Measurements from ENCODE around the gene BBLN.
"Not testable (repeated sequence)": the region's sequence is repeated elsewhere in the genome, so short reads cannot be mapped to it uniquely, and the experiment has no call there.

Gene BBLN

DNA sequence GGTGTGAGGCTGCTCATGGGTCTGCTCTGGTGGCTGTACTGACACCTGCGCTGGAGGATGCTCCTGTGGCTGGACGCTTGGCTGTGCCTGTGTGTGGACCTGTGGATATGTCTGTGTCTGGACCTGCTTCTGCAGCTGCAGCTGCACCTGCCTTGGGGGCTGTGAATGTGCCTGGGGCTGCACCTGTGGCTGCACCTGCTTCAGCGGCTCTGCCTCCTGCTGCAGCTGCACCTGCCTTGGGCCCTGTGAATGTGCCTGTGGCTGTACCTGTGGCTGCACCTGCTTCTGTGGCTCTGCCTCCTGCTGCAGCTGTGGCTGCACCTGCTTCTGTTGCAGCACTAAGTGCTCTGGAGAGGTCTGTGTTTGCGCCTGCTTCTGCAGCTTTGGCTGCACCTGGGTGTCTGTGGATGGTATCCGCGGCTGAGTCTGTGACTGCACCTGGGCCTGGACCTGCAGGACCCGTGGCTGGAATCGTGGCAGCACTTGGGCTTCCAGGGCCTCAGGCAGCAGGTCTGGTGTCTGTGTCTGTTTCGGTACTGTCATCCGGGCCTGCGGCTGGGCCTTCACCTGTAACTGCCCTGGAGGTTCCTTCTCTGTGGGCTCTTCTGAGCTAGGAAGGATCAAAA is 18.9 kb downstream of the BBLN start:
- H2AFZ ChIP-seq (ENCODE audit: low read depth, low read length) = no peak overlapping the region
- no peaks in the 10 kb centered on the region for H3K79me2 ChIP-seq (ENCODE audit: low read length)

GRCh38 chr9:128180001-128180400 is 19.9 kb downstream of the BBLN start:
- no peaks in the 10 kb centered on the region for H4K20me1 ChIP-seq (ENCODE audit: insufficient read depth, low read length)
- H3K27me3 ChIP-seq (ENCODE audit: low read depth, low read length) = no peaks in the 10 kb centered on the region
- H3K36me3 ChIP-seq (replicated peaks; ENCODE audit: low read depth, low read length) = peaks cover 39% of the 10 kb centered on the region
- no peak overlapping the region for H3K4me3 ChIP-seq (ENCODE audit: low read length)
- no peak overlapping the region for H3K9ac ChIP-seq (ENCODE audit: low read length)
- no peak overlapping the region for H2AFZ ChIP-seq (ENCODE audit: low read depth, low read length)
- no peak overlapping the region for H3K4me2 ChIP-seq (ENCODE audit: low read length)
- H3K79me2 ChIP-seq (ENCODE audit: low read length) = no peaks in the 10 kb centered on the region
- no peaks in the 10 kb centered on the region for H3K4me1 ChIP-seq (ENCODE audit: low read length)
- H3K27ac ChIP-seq (ENCODE audit: low read length) = no peak overlapping the region
- TF ChIP-seq EZH2phosphoT487 (IDR thresholded peaks at IDR 0.05; ENCODE audit: low read depth) (no peak), CTCF (IDR thresholded peaks at IDR 0.05; ENCODE audit: low read depth, low read length) (no peak)
- H3K9me3 ChIP-seq (ENCODE audit: insufficient read depth, low read length) = no peaks in the 10 kb centered on the region

More for the DNA sequence above, 18.9 kb downstream of the BBLN start:
- H3K27me3 ChIP-seq (ENCODE audit: low read depth, low read length) = no peaks in the 10 kb centered on the region
- no peaks in the 10 kb centered on the region for H4K20me1 ChIP-seq (ENCODE audit: insufficient read depth, low read length)
- H3K27ac ChIP-seq (ENCODE audit: low read length) = no peak overlapping the region
- no peaks in the 10 kb centered on the region for H3K4me1 ChIP-seq (ENCODE audit: low read length)
- no peaks in the 10 kb centered on the region for H3K9me3 ChIP-seq (ENCODE audit: insufficient read depth, low read length)
- no peak for TF ChIP-seq CTCF (IDR thresholded peaks at IDR 0.05; ENCODE audit: low read depth, low read length)
- TF ChIP-seq EZH2phosphoT487 (IDR thresholded peaks at IDR 0.05; ENCODE audit: low read depth) = no peak
- no peak overlapping the region for H3K9ac ChIP-seq (ENCODE audit: low read length)
- peaks cover 42% of the 10 kb centered on the region for H3K36me3 ChIP-seq (replicated peaks; ENCODE audit: low read depth, low read length)
- no peak overlapping the region for H3K4me2 ChIP-seq (ENCODE audit: low read length)
- H3K4me3 ChIP-seq (ENCODE audit: low read length) = no peak overlapping the region

DNA sequence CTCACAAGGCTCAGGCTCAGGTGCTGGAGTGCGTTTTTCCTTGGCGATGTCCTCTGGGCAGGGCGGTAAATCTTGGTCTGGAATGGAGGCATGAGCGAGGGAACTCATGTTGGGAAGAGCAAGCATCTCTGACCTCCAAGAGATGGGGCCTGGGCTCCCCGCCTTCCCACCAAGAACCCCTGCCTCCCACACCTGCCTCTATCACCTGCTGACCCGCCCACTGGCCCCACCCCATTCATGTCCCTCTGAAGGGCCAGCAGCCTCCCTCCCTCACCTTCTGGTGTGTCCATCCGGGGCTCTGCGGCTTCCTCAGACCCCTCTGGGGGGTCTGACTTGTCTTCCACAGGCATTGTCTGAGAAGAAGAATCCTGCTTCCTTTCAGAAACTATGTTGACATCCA is 20.4 kb downstream of the BBLN start:
- no peak overlapping the region for H3K9ac ChIP-seq (ENCODE audit: low read length)
- peaks cover 39% of the 10 kb centered on the region for H3K36me3 ChIP-seq (replicated peaks; ENCODE audit: low read depth, low read length)
- H3K9me3 ChIP-seq (ENCODE audit: insufficient read depth, low read length) = no peaks in the 10 kb centered on the region

DNA sequence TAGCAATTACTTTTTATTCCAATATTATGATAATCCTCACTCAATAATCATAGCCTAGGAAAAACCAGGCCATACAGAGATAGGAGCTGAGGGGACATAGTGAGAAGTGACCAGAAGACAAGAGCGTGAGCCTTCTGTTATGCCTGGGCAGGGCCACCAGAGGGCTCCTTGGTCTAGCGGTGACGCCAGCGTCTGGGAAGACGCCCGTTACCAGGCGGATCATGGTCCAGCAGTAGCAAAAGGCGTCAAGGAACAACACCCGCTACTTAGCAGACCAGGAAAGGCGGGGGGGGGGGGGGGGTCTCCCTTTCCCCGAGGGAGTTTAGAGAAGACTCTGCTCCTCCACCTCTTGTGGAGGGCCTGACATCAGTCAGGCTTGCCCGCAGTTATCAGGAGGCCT is 21.4 kb downstream of the BBLN start:
- not testable (repeated sequence) for H3K27ac ChIP-seq (ENCODE audit: low read length)
- H3K36me3 ChIP-seq (replicated peaks; ENCODE audit: low read depth, low read length) = peaks cover 39% of the 10 kb centered on the region

More for the DNA sequence above, 20.4 kb downstream of the BBLN start:
- H3K4me3 ChIP-seq (ENCODE audit: low read length) = no peak overlapping the region
- no peaks in the 10 kb centered on the region for H3K27me3 ChIP-seq (ENCODE audit: low read depth, low read length)
- no peak overlapping the region for H2AFZ ChIP-seq (ENCODE audit: low read depth, low read length)
- no peak for TF ChIP-seq EZH2phosphoT487 (IDR thresholded peaks at IDR 0.05; ENCODE audit: low read depth)
- TF ChIP-seq CTCF (IDR thresholded peaks at IDR 0.05; ENCODE audit: low read depth, low read length) = no peak
- H3K4me1 ChIP-seq (ENCODE audit: low read length) = no peaks in the 10 kb centered on the region
- no peak overlapping the region for H3K4me2 ChIP-seq (ENCODE audit: low read length)
- no peak overlapping the region for H3K27ac ChIP-seq (ENCODE audit: low read length)
- no peaks in the 10 kb centered on the region for H4K20me1 ChIP-seq (ENCODE audit: insufficient read depth, low read length)
- H3K79me2 ChIP-seq (ENCODE audit: low read length) = no peaks in the 10 kb centered on the region

More for the DNA sequence above, 21.4 kb downstream of the BBLN start:
- H3K9ac ChIP-seq (ENCODE audit: low read length); H3K4me1 ChIP-seq (ENCODE audit: low read length); H4K20me1 ChIP-seq (ENCODE audit: insufficient read depth, low read length); H3K9me3 ChIP-seq (ENCODE audit: insufficient read depth, low read length); H3K4me3 ChIP-seq (ENCODE audit: low read length); H3K27me3 ChIP-seq (ENCODE audit: low read depth, low read length); H3K4me2 ChIP-seq (ENCODE audit: low read length); H3K79me2 ChIP-seq (ENCODE audit: low read length); H2AFZ ChIP-seq (ENCODE audit: low read depth, low read length): not testable (repeated sequence)
